HAP-1 (cell line): ENCODE data around the gene DNAJC15.

ENCODE experiments used
- DNase-seq, 2 experiments: peaks; one replicate each; pipeline ENCODE4 v3.0.0-alpha.2; 2016 to 2020; ENCODE audit warnings: low spot score in 2 of 2
- H3K27me3 ChIP-seq: fragments of 250-450 bp; sonication (Bioruptor Pico); 2 replicates; pipeline ENCODE4 v1.5.1; 2020; ENCODE audit warnings: low read depth, mild to moderate bottlenecking, moderate library complexity
- H3K36me3 ChIP-seq: fragments of 250-450 bp; sonication (Bioruptor Pico); replicated peaks from 2 replicates; pipeline ENCODE4 v1.5.1; 2020; ENCODE audit warnings: mild to moderate bottlenecking
- H3K4me1 ChIP-seq: fragments of 250-450 bp; sonication (Bioruptor Pico); 2 replicates; pipeline ENCODE4 v1.5.1; 2020; ENCODE audit warnings: mild to moderate bottlenecking
- H3K4me3 ChIP-seq: fragments of 250-450 bp; sonication (Bioruptor Pico); 2 replicates; pipeline ENCODE4 v1.5.1; 2020; ENCODE audit warnings: mild to moderate bottlenecking, moderate library complexity
- H3K9me3 ChIP-seq: fragments of 250-450 bp; sonication (Bioruptor Pico); 2 replicates; pipeline ENCODE4 v1.5.1; 2020; ENCODE audit warnings: mild to moderate bottlenecking, moderate library complexity
- in situ Hi-C: fragments of 300-500 bp; cut with MboI; formaldehyde crosslinking; loops from 3 replicates; pipeline ENCODE4 v1.14.3; 2020; ENCODE audit warnings: low sequenced_read_pairs, inconsistent platforms, mixed read lengths

DNAJC15 gene

DNA sequence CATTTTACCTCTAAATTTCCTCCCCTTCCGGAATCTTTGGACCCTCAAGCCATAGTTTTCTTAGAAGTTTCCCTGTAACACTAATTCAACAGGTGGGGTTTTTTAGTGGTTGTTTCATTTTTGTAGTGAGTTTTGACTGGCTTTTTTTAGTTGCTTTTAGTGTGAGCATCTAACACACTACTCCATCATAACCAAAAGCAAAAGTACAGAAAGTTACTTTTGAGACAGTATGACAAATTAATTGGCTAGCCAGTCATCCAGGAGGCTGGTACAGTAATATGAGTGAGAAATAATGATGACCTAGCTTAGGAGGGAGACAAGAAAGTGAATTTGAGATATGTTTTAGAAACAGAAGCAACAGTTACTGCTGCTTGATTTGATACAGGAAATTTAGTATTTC, 71.5 kb downstream of the DNAJC15 start:
- H3K4me1 ChIP-seq = no peaks in the 10 kb centered on the region
- no peaks in the 10 kb centered on the region for H3K27me3 ChIP-seq
- in situ Hi-C loops = no loop called here
- H3K36me3 ChIP-seq = no peaks in the 10 kb centered on the region
- H3K4me3 ChIP-seq = no peak overlapping the region
- no peaks in the 10 kb centered on the region for H3K9me3 ChIP-seq
- DNase-seq = no peak

DNA sequence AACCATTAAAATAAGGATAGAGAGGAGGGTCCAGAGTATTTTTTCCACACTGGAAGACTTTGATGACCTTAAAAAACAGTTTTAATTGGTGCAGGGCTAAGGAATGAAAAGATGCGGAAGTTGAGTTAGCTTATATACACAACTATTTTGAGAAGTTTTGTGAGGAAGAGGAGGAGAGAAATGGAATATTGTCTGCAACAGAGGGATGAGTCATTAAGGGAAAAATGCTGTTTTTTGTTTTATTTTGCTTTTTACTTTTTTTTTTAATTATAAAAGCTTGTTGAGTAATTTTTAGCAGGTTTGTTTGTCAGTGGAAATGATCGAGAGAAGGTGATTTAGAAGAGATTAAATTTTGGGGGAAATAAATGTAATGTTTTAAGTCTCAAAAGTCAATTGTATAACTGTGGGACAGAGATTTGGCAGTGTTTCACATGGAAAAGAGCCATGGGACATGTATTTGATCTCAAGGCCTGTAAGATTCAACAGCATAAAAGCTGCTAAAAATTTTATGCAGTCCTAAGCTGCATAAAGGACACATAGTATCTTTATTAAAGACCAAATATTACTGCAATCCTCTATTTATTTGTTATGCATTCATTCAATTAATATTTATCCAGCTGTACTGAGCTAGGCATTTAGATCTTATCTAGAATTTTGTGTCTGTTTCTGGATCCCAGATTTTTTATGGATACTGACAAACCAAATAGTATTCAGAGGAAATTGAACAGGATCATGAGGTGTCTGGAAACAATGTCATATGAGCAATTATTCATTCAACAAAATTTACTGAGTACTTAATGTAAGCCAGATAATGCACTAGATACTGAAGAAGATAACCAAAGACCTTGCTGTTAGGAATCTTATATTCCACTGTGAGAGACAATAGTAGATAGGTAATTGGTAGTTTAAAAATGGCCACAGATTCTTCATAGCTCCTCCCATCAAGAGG, 72.7 kb downstream of the DNAJC15 start:
- Histone ChIP-seq H3K27me3 (no peaks in the 10 kb centered on the region), H3K9me3 (no peaks in the 10 kb centered on the region), H3K4me1 (no peaks in the 10 kb centered on the region), H3K4me3 (no peak overlapping the region), H3K36me3 (no peaks in the 10 kb centered on the region)
- in situ Hi-C loops = no loop called here
- no peak for DNase-seq

DNA sequence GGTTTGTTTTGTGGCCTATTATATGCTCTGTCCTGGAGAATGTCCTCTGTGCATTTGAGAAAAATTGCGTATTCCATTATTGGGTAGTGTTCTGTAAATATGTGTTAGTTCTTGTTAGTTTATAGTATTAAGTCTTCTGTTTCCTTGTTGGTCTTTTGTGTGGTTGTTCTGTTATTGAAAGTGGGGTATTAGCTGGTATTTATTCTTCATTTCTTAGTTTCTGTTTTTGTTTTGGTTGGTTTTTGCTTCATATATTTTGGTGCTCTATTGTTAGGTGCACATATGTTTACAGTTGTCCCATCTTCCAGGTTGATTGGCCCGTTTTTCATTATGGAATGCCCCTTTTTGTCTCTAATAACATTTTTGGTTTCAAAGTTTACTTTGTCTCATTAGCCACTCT, 77.3 kb downstream of the DNAJC15 start:
- in situ Hi-C loops = loop anchor here (25.0 kb wide), 1 partner anchor 712 kb away; no protein-coding TSS in a partner anchor
- no peak for DNase-seq
- no peaks in the 10 kb centered on the region for H3K36me3 ChIP-seq
- no peak overlapping the region for H3K4me3 ChIP-seq
- no peaks in the 10 kb centered on the region for H3K4me1 ChIP-seq
- H3K9me3 ChIP-seq = no peaks in the 10 kb centered on the region
- H3K27me3 ChIP-seq = no peaks in the 10 kb centered on the region

DNA sequence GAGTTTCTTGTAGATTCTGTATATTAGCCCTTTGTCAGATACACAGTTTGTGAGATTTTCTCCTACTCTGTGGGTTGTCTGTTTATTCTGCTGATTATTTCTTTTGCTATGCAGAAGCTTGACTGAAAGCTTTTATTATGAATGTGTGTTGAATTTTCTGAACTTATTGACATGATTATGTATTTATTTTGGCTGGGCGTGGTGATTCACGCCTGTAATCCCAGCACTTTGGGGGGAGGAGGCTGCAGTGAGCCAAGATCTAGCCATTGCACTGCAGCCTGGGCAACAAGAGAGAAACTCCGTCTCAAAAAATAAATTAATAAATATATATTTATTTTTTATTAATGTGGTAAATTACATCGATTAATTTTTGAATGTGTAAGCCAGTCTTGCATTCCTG, 78.9 kb downstream of the DNAJC15 start:
- in situ Hi-C loops = loop anchor here (25.0 kb wide), 1 partner anchor 710 kb away; no protein-coding TSS in a partner anchor
- Histone ChIP-seq H3K36me3 (no peaks in the 10 kb centered on the region), H3K27me3 (no peaks in the 10 kb centered on the region), H3K9me3 (no peaks in the 10 kb centered on the region), H3K4me1 (no peaks in the 10 kb centered on the region), H3K4me3 (no peak overlapping the region)
- no peak for DNase-seq

DNA sequence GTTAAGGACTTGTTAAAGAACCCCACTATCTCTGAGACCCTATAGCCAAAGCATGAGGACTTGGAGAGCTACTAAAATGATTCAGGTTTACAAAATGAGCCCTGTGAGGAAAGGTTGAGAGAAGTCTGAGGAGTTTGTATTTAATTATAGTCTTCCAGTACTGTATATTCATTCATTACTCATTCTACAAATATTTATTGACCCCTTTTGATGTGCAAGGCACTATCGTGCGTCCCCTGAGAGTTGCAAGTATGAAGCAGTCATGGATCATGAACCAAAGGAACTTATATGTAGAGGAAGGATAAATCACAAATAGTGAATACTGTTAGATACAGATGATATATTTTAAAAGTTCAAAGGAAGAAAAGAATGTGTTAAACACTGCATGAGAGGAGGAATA, 84.4 kb downstream of the DNAJC15 start:
- DNase-seq = no peak
- H3K27me3 ChIP-seq = peaks cover 19% of the 10 kb centered on the region
- H3K4me1 ChIP-seq = peaks cover 7% of the 10 kb centered on the region
- H3K4me3 ChIP-seq = no peak overlapping the region
- H3K36me3 ChIP-seq = no peaks in the 10 kb centered on the region
- no peaks in the 10 kb centered on the region for H3K9me3 ChIP-seq
- in situ Hi-C loops = loop anchor here (25.0 kb wide), 1 partner anchor 705 kb away; no protein-coding TSS in a partner anchor

DNA sequence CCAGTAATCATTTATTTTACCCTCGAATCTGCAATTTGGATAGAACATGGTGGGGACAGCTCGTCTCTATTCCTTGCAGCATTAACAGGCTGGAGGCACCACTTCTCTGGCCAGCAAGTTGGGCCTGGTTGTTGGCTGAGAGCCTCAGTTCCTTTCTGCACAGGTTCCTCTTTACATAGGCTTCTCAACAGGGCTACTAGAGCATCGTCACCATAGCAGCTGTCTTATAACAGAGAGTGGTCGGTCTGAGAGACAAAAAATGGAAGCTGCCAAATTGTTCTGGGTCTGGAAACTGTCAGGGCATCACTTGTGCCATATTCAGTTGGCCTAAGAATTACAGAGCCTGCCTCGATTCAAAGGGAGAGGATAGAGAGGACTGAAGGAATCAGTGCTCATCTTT, 86.7 kb downstream of the DNAJC15 start:
- DNase-seq = no peak
- Histone ChIP-seq H3K9me3 (no peaks in the 10 kb centered on the region), H3K4me1 (peaks cover 7% of the 10 kb centered on the region), H3K36me3 (no peaks in the 10 kb centered on the region), H3K27me3 (peaks cover 42% of the 10 kb centered on the region), H3K4me3 (no peak overlapping the region)
- in situ Hi-C loops = loop anchor here (25.0 kb wide), 1 partner anchor 702 kb away; no protein-coding TSS in a partner anchor

DNA sequence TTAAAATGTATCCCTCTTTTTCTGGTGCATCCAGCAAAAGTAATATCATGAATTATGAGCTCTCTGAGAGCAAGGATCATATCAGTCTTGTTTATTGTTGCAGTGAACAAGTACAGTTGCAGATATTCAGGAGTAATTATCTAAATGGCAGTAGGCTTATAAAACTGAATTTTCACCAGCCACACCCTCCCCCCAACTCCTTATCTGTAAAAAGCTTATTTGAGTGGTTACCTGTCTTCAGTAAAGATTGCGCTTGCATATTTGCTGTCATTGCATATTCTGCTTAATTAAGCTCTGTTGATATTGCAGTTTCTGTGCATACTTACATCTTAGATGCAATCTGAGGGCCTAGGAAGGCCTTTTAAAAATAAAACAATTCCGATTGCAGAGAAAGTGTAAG, 87.3 kb downstream of the DNAJC15 start:
- H3K4me3 ChIP-seq = no peak overlapping the region
- no peaks in the 10 kb centered on the region for H3K9me3 ChIP-seq
- H3K27me3 ChIP-seq = peaks cover 42% of the 10 kb centered on the region
- no peaks in the 10 kb centered on the region for H3K36me3 ChIP-seq
- DNase-seq = no peak
- in situ Hi-C loops = loop anchor here (25.0 kb wide), 1 partner anchor 702 kb away; no protein-coding TSS in a partner anchor
- peaks cover 7% of the 10 kb centered on the region for H3K4me1 ChIP-seq

DNA sequence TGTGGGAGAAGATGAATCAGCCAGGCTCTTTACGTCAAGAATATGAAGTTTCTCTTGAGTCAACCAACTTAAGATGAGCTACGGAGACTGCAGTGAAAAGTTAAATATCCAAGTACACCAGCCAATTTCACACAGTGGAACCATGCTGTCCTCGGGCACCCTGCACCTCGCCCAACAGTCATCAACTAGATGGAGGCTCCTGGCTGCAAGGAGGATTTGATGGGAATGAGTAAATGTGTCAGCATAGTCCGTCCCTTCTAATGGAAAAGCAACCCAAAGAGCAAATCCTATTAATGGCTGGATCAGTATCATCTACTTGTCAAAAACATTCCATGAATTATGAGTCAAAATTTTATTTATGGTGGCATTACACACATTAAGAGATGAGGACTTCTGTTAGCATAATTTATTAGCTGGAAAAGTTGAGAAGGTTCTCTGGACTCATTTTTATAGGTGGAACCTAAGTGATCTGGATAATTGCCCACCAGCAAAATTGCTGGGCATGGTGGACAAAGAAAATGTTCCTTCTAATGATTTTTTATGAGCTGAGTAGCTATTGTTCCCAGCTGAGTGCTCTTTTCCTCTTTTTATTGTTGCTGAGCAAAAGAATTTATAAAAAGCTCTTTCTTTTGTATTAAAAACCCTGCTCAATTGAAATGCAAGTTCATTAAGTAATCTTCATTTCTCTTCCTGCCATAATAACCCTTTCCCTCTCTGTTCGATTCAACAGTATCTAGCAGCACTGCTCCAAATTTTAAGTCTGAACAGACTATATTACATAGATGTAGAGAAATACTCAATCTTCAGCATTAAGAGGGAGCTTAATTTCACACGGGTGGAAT, 88.4 kb downstream of the DNAJC15 start:
- Histone ChIP-seq H3K9me3 (no peaks in the 10 kb centered on the region), H3K27me3 (peaks cover 42% of the 10 kb centered on the region), H3K4me3 (no peak overlapping the region), H3K4me1 (peaks cover 7% of the 10 kb centered on the region), H3K36me3 (no peaks in the 10 kb centered on the region)
- peak; percentile 64 to 94 for DNase-seq
- in situ Hi-C loops = loop anchor here (25.0 kb wide), 1 partner anchor 701 kb away; no protein-coding TSS in a partner anchor

DNA sequence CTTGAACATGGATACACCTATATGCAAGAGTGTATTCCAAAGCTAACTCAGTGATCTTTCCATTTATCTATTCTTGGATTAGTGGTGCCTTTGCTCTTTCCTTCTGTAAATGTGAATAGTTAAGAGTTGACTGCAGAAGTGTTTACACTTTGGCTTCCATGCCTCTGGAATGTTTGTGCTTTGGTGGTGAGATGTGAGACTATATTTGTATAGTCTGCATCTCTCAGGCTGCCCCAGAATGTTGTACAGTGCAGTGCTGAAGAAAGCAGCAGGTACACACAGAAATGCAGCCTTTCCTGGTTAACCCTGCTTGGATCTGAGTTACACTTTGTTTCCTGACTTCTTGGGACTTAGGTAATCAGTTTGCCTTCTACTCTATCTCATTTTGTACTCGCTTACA, 90.2 kb downstream of the DNAJC15 start:
- no peak overlapping the region for H3K4me3 ChIP-seq
- in situ Hi-C loops = loop anchor here (25.0 kb wide), 1 partner anchor 699 kb away; no protein-coding TSS in a partner anchor

DNA sequence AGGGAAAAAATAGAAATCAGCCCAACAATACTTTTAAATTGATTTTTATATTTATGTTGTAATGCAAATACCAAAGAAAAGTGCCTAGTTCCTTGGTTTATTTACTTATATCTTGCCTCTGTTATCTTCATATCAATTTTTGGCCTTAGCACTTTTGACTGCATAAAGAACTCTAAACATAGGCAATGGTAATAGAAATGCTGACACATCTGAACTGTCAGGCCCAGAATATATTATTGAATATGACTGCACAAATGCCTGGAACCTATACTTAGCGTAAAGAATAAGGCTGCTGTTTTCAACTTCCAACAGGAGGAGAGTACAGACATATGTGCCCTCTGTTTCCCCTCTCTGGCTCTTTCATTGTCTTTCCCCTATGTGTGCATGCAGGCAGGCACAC, 91.1 kb downstream of the DNAJC15 start:
- Histone ChIP-seq H3K4me3 (no peak overlapping the region), H3K4me1 (peaks cover 7% of the 10 kb centered on the region), H3K9me3 (no peaks in the 10 kb centered on the region), H3K36me3 (no peaks in the 10 kb centered on the region), H3K27me3 (peaks cover 39% of the 10 kb centered on the region)
- no peak for DNase-seq
- in situ Hi-C loops = loop anchor here (25.0 kb wide), 1 partner anchor 698 kb away; no protein-coding TSS in a partner anchor

More for the DNA sequence above, 90.2 kb downstream of the DNAJC15 start:
- Histone ChIP-seq H3K4me1 (peaks cover 7% of the 10 kb centered on the region), H3K27me3 (peaks cover 42% of the 10 kb centered on the region), H3K36me3 (no peaks in the 10 kb centered on the region), H3K9me3 (no peaks in the 10 kb centered on the region)
- DNase-seq = no peak

DNA sequence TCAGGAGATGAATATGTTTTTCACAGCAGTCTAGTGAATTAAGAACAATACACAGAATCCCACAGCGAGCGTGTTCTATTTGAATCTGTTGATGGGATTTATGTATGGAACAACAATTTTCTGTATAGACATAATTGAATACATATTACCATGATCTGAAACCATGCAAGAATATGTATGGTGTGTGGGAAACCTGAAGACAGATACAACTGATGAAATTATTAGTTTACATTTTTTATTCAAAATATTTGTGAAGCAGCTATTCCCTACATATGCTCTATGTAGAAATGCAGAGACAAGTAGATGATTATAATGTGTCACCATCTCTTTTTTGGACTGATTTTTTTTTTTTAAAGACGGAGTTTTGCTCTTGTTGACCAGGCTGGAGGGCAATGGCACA, 91.8 kb downstream of the DNAJC15 start:
- in situ Hi-C loops = loop anchor here (25.0 kb wide), 1 partner anchor 697 kb away; no protein-coding TSS in a partner anchor
- Histone ChIP-seq H3K4me1 (peaks cover 7% of the 10 kb centered on the region), H3K27me3 (peaks cover 39% of the 10 kb centered on the region), H3K36me3 (no peaks in the 10 kb centered on the region), H3K9me3 (no peaks in the 10 kb centered on the region), H3K4me3 (no peak overlapping the region)
- no peak for DNase-seq

DNA sequence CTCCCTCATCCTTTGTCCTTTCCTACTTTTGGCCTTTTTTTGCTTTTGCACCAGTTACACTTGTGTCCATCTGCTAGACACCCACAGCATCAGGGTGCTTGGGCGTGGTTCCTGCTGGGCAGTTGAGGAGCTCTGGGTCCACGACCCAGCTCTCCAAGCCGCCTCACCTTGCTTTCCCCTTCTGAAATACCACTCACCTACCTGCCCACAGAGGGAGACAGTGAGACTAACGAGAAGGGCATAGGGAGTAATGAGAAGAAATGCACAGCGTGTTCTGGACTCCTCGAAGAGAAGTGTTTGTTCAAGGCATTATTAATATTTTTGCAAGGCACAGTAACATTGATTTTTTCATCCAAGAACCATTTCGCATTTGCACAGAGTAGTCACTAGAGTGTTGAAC, 92.9 kb downstream of the DNAJC15 start:
- H3K36me3 ChIP-seq = no peaks in the 10 kb centered on the region
- H3K4me3 ChIP-seq = no peak overlapping the region
- H3K4me1 ChIP-seq = peaks cover 6% of the 10 kb centered on the region
- H3K27me3 ChIP-seq = peaks cover 29% of the 10 kb centered on the region
- DNase-seq = no peak
- in situ Hi-C loops = loop anchor here (25.0 kb wide), 1 partner anchor 696 kb away; no protein-coding TSS in a partner anchor
- H3K9me3 ChIP-seq = no peaks in the 10 kb centered on the region

DNA sequence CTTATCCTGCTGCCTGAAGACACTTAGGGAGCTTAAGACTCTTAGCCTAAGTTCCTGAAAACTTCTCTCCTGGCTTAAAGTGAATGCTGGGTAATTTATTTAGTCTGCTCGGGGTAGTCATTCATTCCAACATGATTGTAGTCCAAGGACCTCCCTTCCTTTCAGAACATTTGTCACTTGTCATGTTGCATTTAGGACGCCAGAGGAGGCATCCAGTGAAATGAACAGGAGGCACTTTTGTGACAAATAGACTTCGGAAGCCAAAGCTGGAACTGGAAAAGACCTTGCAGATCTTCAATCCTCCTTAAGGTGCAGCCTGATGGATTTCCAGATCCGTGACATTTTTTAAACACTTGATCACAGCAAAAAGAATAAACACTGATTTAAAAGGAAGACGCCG, 95.1 kb downstream of the DNAJC15 start:
- in situ Hi-C loops = loop anchor here (25.0 kb wide), 1 partner anchor 694 kb away; no protein-coding TSS in a partner anchor
- H3K36me3 ChIP-seq = no peaks in the 10 kb centered on the region
- H3K4me1 ChIP-seq = no peaks in the 10 kb centered on the region; the same call in 1 of the 2 replicates
- H3K27me3 ChIP-seq = peaks cover 16% of the 10 kb centered on the region
- H3K4me3 ChIP-seq = no peak overlapping the region
- no peak for DNase-seq
- no peaks in the 10 kb centered on the region for H3K9me3 ChIP-seq
